DLD1 (cell line): Measurements from ENCODE around the gene PLPP3.

Experiments
- in situ Hi-C: cut with HindIII; loops from 2 replicates; pipeline ENCODE4 v1.10.0; 2017; ENCODE audit warnings: low sequenced_read_pairs

PLPP3 gene

DNA sequence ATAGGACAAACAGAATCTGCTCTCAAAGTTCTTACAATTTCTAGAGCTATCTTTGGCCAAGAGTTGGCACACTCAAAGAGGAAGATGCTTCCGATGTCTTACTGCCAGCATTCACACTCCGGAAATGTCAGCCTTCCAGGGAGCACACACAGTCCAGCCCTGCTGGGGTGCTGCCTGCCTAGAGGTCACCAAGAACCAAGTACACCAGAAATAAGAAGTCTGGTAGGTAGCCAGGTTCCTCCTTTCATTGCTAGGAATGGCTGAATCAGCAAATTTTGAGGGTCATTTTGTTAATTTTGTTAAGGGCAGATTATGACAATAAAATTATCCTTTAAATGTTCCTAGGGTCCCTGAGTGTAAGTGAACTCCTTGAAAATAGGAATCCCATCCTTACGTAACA lies 77.5 kb downstream of the PLPP3 start:
- in situ Hi-C loops = no loop called here

DNA sequence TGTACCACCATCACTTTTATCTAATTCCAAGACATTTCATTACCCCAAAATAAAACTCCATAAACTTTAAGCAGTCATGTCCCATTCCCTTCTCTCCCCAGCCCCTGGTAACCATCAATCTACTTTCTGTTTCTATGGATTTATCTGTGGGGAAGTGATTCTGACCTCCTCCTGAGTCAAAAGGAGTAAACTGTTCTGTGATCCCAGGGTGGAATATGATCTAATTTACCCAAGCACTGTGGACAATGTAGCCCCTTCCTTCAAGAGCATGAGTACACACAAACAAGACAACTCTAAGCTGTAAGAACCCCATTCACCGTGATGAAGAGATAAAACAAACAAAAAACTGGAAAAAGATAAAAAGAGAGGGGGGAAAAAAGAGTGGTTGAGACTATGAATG lies 77.9 kb downstream of the PLPP3 start:
- in situ Hi-C loops = no loop called here

GRCh38 chr1:56496821-56497772 lies 82.3 kb downstream of the PLPP3 start:
- in situ Hi-C loops = no loop called here

GRCh38 chr1:56496158-56496557 lies 83.2 kb downstream of the PLPP3 start:
- in situ Hi-C loops = no loop called here

DNA sequence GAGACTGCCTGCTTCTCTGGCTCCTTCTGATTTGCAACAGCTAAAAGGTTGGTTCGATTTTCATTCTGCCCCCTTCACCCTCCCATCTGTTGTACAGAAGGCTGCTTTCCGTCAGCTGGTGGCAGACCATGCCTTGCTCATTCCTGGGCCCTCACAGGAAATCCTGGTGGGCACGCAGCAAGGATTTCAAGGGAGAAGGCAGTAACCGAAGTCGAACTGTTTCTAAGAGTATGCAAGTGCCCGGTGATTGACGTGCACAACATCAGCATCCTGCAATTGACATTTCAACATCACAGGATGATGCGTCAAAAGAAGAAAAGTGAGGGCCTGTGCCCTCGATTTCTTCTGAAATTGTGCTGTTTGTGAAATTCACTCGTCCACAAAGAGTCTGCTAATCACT lies 83.8 kb downstream of the PLPP3 start:
- in situ Hi-C loops = no loop called here

DNA sequence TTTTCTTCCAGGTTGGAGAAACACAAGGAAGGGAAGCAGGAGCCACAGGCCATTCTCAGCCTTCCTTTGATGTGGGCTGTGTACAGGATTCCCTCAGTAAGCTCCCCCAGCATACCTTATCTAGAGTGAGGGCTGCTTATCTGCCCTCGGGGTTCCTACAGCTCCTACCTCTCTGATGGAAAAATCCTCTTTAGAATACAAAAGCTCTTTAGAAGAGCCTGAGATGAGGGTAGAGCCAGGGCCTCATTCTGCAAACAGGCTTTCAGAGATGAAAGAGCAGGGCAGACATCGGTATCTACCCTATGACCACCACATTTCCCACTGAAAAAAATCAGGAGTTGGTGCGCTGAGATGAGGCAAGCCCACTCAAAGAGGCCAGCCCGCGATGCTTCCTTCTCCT lies 85.1 kb downstream of the PLPP3 start:
- in situ Hi-C loops = no loop called here

DNA sequence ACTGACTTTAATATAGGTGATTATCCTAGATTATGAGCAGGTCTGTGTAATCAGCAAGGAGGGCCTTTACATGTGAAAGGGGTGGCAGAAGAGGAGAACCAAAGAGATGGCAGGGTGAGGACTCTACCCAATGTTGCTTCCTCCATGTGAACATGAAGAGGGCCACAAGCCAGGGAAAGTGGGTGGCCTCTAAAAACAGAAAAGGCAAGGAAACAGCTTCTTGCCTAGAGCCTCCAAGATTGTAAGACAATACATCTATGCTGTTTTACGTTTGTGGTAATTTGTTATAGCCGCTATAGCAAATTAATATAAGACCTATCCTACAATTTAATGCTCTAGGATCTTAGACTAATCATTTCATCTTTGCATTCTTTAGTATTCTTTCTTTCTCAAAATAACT lies 85.5 kb downstream of the PLPP3 start:
- in situ Hi-C loops = no loop called here

DNA sequence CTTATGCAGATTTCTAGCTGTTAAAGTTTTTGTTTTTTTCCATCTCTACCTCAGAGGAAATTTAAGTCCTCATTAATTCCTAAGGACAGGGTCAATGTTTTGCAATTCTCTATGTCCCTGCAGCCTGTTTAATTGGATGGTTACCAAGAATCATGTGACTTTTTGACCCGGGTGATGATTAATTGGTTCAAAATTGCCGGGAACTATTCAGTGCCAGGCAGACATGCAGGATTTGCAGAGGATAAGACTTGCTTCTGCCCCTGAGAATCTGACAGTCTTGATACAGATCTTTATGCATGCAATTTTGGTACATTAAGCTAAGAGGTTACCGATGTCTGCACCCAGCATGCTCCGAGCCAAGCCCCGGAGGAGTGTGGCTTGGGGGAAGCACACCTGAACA lies 87.9 kb downstream of the PLPP3 start:
- in situ Hi-C loops = no loop called here

GRCh38 chr1:56490619-56491018 lies 88.7 kb downstream of the PLPP3 start:
- in situ Hi-C loops = no loop called here

DNA sequence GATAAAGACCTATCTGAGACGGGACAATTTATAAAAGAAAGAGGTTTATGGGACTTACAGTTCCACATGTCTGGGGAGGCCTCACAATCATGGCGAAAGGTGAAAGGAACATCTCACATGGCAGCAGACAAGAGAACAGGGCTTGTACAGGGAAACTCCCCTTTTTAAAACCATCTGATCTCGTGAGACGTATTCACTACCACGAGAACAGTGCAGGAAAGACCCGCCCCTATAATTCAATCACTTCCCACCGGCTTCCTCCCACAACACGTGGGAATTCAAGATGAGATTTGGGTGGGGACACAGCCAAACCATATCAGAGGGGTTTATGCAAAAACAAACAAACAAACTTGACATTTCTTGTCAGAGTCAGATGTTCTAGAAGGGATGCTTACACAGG lies 89.7 kb downstream of the PLPP3 start:
- in situ Hi-C loops = no loop called here

DNA sequence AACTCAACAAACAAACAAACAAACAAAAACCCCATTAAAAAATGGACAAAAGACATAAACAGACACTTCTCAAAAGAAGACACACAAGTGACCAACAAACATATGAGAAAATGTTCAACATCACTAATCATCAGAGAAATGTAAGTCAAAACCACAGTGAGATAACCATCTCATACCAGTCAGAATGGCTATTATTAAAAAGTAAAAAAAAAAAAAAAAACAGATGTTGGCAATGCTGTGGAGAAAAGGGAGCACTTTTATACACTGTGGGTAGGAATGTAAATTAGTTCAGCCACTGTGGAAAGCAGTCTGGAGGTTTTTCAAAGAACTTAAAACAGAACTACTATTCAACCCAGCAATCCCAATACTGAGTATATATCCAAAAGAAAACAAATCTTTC lies 94.7 kb downstream of the PLPP3 start:
- in situ Hi-C loops = no loop called here

DNA sequence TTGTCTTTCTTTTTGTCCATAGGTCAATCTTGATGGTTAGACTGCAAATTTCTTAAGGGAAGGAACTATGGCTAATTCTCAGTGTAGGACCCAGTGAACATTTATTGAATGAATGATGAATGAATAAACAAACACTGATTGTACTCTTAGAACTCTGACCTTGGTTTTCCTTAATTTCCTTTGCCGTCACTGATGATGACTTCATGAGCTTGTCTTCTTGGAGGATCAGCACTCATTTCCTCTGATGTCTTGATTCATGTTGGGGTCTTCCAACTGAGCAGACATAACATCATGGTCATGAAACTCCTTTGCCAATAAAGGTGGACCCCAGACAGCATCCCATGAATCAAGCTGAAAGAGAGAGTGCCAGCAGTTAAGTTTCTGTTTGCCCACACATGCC lies 96.3 kb downstream of the PLPP3 start:
- in situ Hi-C loops = no loop called here

DNA sequence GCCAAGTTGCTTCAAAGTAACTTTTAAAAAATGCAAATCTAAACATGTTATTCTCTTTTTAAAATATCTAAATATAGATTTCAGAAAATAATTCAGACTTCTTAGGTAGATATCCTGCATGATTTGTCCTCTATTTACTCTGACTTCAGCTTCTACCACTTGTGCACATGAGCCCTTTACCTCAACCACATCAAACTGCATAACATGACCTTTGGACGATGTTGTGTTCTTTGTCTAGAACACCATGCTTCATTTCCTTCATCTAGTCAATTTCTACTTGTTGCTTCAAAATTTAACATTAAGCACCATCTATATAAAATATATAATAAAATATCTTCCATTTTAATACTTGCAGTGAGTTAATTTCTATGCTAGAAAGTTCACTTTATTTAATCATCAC lies 96.9 kb downstream of the PLPP3 start:
- in situ Hi-C loops = no loop called here

- in situ Hi-C loops = no loop called here
These were observed 98.1 kb downstream of the PLPP3 start for GRCh38 chr1:56481140-56481694.

- in situ Hi-C loops = no loop called here
These were observed 100.6 kb downstream of the PLPP3 start for GRCh38 chr1:56478734-56479133.

DNA sequence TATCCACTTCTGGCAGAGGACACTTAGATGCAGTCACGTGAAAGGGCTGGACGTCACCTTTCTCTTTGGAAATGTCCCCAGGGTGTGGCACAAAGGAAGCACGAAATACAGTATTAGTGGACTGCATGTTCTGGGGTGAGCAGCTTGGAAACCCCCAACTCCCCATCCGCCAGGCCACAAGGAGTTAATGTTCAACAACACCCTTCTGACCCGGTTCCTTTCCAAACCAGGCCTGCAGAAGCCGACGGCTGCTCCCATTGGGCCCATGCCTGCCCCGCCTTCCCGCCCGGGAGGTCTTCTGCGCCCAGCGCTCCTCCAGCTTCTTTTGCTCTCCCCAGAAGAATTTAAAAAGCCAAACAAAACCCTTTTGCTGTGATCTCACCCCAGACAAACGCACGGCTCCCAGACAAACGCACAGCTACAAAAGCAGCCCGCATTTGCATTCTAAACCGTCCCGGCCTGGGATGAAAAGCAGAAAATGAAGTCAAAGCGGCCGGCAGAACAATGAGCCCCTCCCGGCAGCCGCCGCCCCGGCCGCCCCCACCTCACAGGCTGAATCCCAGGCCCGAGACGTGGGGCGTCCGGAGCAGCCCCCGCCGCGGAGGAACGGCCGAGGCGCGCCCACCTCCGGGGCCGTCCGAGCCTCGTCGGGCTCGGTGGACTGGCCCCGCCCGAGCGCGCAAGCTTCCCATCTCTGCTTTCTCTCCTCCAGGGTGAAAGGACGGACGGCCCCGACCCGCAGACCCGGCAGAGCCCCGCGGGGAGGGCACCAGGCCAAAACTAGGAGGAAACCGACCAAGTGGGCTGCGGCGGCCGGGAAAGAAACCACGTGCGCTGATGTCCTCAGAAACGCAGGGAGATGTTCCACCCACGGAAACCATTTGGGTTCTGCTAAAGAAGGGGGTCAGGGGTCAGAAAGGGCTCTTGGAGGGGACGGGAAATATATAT lies 101.9 kb downstream of the PLPP3 start:
- in situ Hi-C loops = no loop called here

- in situ Hi-C loops = no loop called here
These were observed 105.6 kb downstream of the PLPP3 start for GRCh38 chr1:56473582-56474270.

GRCh38 chr1:56472860-56473259 lies 106.5 kb downstream of the PLPP3 start:
- in situ Hi-C loops = no loop called here

DNA sequence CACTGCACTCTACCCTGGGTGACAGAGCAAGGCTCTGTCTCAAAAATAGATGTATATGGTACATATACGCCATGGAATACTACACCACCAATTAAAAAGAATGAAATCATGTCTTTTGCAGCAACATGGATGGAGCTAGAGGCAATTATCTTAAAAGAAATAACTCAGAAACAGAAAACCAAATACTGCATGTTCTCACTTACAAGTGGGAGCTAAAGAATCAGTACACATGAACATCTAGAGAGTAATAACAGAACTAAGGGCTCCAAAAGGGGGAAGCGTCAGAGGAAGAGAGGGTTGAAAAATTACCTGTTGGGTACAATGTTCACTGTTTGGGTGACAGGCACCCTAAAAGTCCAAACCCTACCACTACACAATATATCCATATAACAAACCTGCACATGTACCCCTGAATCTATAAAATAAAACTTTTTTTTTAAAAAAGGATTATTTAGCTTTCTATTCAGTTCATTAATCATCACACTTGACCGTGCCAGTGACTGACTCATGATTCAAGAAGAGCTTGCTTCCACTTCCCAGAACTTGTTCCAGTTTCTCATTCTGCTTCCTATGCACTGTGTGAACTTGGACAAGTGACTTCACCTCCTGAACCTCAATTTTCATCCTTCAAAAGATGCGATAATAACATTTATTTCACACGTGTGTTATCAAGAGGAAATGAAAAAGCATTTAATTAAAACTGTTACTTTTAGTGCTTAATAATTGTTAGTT lies 109.6 kb downstream of the PLPP3 start:
- in situ Hi-C loops = no loop called here

- in situ Hi-C loops = no loop called here
These were observed 110.8 kb downstream of the PLPP3 start for GRCh38 chr1:56468518-56468917.
